Left kidney (tissue), 8 donors: ENCODE data around the gene KRT75. TPM values are rescaled to one million over a fixed set of nuclear protein-coding genes. Genes with fewer than 3 reads are reported as not detected.
"Not testable (repeated sequence)": the region's sequence is repeated elsewhere in the genome, so short reads cannot be mapped to it uniquely, and the experiment has no call there.

Experiments used
- DNase-seq: peaks from one replicate; pipeline ENCODE4 v3.0.0-alpha.2; 2013
- long read RNA-seq, 8 donors: transcript quantifications; one replicate each; lab custom pipeline, GENCODE V29; 2026
- polyA plus RNA-seq: library from polyadenylated mRNA; unstranded; fragments of 120-200 nt; gene quantifications from one replicate; pipeline ENCODE4 v1.2.1, GENCODE V29; 2013; ENCODE audit not compliant: insufficient read length

KRT75 gene
- polyA plus RNA-seq = not detected
- long read RNA-seq, donor 1 = 0 reads
- long read RNA-seq, donor 2 = 0 reads
- long read RNA-seq, donor 3 = 0 reads
- long read RNA-seq, donor 4 = 0 reads
- long read RNA-seq, donor 5 = 0 reads
- long read RNA-seq, donor 6 = 0 reads
- long read RNA-seq, donor 7 = 0 reads
- long read RNA-seq, donor 8 = 0 reads

DNA sequence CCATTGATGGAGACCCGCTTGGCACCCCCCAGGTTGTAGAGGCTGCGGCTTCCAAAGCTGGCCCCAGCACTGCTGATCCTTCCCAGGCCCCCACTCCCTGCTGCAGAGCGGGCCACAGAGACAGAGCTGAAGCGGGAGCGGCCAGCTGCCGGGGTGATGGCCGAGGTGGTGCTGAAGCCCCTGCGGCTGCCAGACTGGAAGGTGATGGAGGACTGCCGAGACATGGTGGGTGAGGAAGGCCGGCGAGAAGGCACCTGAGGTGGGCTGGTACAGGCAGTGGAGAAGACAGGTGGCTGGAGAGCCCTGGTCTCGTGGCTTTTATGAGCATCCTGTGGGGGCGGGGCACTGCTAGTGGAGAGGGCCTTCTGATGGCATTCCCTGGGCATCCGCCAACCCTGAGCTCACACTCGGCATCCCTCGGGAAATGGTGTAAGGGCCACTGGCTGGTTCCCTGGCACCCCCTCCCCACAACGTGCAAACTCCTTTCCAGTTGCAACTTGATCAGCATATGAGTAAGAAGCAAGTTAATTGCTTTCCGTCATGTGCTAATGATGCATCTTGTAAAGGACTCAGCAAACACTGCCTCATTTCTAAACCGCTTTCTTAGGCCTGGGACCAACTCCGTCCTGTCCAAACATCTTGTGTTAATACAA, at the start of gene KRT75:
TSS of gene KRT75 (minus strand) at position 291 of the 653 bp plus-strand sequence. CDS start at position 224, 67 bp downstream.
- DNase-seq = no peak

DNA sequence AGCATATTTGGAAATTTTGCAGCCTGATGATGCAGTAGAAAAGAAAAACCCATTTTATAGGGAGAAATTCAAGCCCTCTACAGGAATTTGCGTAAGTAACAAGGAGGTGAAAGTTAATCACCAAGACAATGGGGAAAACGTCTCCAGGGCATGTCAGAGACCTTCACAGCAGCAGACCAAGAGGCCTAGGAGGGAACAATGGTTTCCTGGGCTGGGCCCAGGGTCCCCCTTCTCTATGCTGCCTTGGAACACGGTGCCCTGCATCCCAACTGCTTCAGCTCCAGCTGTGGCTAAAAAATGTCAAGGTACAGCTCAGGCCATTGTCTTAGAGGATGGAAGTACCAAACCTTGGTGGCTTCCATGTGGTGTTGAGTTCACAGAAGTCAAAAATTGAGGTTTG, 45.9 kb upstream of the KRT75 start:
- no peak for DNase-seq

DNA sequence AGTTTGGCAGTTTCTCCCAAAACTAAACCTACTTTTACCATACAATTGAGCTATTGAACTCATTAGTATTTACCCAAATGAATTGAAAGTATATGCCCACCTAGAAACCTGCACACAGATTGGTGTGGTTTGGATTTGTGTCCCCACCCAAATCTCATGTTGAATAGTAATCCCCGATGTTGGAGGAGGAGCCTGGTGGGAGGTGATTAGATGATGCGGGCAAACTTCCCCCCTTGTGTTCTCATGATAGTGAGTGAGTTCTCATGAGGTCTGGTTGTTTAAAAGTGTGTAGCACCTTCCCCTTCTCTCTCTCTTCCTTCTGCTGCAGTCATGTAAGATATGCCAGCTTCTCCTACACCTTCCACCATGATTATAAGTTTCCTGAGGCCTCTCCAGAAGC, 43.5 kb upstream of the KRT75 start:
- DNase-seq = no peak

DNA sequence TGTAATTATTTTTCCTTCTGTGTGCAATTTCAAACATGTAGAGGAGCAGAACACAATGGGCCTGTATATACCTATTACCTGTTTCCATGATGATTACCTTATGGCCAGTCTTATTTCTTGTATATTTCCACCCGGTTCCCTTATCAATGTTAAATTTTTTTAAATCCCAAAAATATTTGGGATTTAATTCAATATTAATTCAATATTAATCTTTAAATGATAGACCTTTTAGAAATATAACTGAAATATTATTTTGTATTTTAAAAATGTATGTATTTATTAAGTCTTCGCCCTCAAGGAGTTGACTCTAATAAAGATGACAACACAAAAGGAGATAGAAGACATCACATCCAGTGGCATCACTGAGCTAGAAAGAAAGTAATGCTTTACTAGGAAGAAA, 40.0 kb upstream of the KRT75 start:
- DNase-seq = no peak

DNA sequence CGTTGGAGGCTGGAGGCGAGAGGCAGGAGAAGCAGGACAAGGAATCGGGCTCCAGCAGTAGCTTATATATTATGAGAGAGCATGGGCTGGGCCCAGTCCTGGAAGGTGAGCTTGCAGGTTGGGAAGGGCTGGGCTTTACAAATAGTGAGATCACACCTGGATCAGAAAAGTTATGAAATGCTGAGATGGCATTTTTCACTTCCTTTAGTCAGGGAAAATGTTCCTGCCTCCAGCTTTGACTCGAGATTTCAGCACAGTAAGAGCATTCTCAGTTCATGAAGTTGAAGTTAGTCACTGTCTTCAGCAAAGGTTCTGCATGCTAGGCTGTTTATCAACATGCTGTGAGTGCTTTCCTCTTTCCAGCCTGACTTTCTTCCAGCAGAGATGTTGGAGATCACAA, 39.6 kb upstream of the KRT75 start, which contains the start of gene KRT6C:
TSS of gene KRT6C (minus strand) at position 38 of the 400 bp plus-strand sequence. CDS start 68 bp downstream, outside the sequence.
- DNase-seq = no peak

DNA sequence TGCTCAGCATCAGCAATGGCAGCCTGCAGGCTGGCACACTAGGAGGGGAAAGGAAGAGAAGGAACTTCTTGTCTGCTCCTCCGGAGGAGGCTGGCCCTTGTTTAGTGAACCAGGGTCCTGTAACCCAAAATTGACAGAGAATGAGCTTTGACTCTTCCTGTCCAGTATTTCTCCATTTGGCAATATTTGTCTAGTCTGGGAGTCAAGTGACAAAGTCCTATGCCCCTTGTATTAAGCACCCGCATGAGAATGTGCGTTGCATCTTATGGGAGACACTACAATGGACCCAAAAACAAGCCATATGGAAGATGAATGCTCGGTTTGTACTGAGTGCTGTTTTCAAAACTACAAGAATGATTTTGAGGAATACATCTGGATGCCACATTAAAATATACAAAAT, 35.7 kb upstream of the KRT75 start:
- DNase-seq = no peak

DNA sequence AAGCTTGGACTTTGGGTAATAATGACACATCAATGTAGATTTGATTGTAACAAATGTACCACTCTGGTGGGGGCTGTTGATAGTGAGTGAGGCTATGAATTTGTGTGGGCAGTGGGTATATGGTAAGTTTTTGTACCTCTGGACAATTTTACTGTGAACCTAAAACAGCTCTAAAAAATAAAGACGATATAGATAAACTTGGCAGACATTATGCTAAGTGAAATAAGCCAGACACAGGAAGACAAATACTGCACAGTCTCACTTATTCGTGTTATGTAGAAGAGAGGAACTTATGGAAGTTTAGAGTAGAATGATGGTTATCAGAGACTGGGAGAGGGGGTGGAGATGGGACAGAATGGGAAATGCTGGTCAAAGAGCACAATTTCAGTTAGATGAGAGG, 30.7 kb upstream of the KRT75 start:
- no peak for DNase-seq

DNA sequence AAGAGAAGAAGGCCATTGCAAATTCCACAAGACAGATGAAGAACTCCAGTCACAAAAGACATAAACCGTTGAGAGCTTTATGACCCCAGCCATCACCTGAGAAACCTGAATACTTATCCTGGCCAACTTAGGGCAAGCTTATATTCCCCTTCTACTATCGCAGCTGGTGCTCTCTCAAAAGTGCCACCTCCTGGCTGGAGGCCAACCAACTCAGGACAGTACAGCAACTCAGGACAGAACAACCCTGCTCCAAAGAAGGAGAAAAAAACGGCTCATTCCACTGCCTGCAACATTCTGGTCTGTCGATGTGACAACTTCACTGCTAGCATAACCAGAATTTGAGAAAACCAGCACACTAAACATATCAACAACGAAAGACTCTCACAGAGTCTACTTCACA, 27.5 kb upstream of the KRT75 start:
- no peak for DNase-seq

DNA sequence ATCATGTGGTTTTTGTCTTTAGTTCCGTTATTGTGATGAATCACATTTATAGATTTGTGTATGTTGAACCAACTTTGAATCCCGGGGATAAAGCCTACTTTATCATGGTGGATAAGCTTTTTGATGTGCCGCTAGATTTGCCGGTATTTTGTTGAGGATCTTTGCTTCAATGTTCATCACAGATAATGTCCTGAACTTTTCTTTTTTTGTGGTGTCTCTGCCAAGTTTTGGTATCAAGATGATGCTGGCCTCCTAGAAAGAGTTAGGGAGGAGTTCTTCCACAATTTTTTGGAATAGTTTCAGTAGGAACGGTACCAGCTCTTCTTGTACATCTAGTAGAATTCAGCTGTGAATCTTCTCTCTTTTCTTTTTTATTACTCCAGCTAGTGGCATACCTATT, 24.7 kb upstream of the KRT75 start:
- no peak for DNase-seq

DNA sequence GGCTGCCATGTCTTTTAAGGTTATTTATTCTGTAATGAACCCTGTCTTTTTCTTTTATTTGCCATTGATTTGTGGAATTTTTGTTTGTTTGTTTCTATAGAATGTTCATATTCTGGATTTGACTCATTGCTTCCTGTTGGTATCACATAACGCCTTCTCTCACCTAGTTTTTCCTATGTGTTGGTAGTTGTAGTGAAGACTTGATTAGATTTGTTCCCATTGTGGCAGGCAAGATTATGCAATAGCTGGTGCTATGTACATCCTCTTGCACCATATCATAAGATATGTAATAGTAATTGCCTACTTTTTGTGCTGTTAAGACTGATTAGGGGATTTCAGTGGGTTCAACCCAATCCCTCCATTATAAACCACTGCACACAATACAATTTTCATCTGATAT, 21.6 kb upstream of the KRT75 start:
- no peak for DNase-seq

DNA sequence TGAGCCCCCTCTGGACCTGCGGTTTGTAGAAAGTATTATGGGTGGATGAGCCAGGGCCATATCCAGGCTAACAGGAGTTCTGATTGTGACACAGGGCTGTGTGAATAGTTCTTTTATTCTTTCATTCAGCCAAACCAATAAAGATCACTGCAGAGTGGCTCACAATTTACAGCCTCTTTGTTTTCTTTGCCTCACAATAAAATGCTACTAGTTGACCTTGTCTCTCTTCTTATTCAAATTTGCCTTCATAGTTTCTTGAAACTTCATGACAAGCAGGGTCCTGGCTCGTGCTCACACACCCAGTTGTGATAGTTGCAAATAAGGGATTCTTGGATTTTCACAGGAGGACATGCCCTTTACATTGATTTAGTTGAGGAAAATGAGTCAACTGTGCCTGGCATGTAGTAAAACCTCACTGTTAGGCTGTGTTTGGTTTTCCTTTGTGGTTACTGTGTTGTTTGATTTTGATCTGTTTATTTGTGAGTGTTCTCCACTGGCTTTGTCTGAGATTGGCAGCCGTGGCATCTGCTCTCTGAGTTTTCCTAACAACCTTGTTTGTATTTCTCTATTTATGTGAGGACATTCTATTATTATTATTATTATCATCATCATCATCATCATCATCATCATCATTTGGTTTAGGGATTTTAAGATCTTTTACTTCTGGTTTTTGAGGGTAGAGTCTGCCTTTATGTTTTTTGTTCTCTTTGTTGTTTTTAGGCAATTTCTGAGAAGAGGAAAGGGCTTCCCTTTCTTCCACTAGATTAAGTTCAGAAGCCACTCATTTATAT, 20.4 kb upstream of the KRT75 start:
- DNase-seq = no peak

DNA sequence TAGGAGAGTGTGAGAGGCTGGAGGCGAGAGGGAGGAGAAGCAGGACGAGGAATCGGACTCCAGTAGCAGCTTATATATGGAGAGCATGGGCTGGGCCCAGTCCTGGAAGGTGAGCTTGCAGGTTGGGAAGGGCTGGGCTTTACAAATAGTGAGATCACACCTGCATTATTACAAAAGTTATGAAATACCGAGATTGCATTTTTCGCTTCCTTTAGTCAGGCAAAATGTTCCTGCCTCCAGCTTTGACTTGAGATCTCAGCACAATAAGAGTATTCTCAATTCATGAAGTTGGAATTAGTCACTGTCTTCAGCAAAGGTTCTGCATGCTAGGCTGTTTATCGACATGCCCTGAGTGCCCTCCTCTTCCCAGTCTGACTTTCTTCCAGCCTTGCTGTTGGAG, 17.9 kb upstream of the KRT75 start, which contains the start of gene KRT6B:
TSS of gene KRT6B (minus strand) at position 46 of the 400 bp plus-strand sequence. CDS start 68 bp downstream, outside the sequence.
- DNase-seq = no peak

DNA sequence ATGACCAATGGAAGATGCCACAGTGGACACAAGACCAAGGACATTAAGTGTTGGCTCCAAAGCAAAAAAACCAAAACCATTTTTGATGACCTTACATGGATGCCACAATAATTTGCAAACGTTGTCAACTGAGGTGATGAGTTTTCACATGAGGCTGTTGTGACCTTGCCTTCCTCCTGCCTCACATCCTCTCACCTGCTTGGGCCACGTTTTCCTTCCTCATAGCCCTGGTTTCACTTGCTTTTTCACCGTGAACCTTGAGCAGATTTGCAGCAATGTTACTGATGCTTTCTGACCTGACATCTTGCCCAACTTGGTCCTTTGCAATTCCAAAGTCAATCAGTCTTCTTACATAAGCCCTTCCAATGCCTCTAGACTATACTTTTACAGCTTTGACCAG, 14.1 kb upstream of the KRT75 start:
- DNase-seq = no peak

DNA sequence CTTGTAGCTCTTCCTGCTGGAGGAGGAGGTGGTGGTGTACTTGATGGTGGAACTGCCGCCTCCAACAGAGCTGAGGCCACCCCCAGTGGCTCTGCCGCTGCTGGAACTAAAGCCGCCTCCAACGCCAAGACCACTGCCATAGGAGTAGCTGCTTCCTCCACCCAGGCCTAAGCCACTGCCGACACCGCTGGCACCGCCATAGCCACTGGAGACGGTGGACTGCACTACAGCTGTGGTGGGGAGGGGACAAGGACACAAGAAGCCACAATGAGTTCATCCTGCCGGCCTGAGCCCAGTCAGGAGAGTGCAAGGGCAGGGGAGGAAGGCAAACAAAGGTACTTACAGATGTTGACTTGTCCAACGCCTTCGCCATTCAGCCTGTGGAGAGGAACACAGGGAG, 13.0 kb upstream of the KRT75 start:
- DNase-seq = not testable (repeated sequence)

DNA sequence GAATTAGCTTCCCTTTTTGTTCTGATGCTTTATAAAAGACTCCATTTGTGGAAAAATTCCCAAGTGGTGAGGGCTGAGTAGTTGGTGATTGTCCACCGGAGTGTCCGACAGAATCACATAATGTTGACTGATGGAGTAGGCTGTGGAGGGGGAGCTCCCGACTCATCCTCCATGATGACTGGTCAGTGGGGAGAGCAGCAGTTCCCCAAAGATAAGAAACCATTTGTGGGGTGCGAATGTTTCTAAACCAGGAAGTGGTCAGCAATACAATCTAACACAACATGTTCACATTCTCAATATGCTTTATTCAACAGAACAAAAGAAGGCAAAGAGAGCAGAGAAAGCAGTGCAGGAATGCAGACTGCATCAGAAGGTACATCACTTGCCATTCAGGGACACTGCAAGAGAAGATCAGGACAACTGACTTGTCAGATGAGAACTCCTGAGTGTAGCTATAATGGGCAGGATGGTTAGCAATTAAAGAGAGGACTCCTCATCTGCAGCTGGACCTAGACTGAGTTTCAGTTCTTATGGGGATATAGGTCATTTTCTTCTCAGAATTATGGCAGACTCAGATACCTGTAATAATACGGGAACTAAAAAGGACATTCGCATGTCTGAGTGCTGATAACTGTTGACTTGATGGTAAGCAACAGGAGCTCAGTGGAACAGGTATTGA, 12.3 kb upstream of the KRT75 start:
- no peak for DNase-seq

DNA sequence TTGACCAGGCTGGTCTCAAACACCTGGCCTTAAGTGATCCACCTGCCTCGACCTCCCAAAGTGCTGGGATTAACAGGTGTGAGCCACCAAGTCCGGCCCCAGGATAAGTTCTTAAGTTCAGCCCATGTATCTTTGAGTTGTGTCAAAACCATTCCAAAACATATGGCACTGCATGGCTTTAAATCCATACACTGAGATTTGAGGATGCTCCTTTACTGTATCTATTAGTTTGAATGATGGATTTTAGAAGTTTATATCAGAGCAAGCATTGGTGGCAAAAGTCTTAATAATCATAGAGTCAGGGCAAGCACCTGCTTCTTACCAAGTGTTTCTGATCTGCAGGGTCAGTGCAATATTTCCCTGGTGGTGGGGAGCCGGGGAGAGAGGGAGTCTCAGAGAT, 11.7 kb upstream of the KRT75 start:
- no peak for DNase-seq

DNA sequence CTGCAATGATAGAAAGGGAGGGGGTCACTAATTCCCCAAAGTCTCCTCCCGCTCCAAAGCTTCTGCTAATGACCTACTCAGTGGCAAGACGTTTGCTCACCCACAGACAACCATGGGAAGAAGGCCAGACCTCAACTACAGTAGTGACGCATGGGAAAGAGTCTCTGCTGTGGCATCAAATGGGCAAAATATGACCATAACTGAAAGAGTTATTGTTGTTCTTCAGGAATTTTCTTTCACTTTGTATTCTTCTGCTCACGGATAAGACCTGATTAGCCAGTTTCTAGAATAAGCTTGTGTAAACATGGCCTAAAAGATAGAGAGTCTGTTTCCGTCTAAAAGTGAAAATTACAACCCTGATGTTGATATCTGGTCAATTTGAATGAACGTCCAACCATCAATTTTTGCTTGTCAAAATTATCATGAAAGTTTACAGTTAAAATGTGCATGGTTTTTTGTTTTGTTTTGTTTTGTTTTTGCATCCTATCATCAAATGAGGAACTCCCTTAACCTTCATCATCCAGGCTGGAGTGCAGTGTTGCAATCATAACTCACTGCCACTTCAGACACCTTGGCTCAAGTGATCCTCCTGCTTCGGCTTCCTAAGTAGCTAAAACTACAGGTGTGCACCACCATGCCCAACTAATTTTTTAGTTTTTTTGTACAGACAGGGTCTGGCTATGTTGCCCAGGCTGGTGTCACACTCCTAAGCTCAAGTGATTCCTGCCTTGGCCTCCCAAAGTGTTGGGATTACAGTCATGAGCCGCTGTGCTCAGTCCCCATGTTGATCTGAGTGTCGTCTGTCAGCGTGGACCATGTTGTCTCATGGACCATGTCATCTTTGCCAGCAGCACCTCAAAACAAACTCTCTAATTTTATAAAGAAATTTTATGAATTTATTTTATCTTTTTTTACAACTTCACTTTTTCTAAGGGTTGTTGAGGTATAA, 10.8 kb upstream of the KRT75 start:
- DNase-seq = no peak

DNA sequence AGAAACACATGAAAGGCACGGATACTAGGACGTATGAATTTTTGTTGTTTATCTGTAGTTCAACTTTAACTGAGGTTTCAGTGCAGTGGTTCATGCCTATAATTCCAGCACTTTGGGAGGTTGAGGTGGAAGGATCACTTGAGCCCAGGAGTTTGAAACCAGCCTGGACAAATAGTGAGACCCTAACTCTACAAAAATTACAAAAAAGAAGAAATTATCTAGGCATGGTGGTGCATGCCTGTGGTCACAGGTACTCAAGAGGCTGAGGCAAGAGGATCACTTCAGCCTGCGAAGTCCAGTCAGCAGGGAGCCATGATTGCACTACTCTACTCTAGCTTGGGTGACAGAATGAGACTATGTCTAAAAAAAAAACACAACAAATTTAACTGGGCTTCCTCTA, 9.8 kb upstream of the KRT75 start:
- no peak for DNase-seq

DNA sequence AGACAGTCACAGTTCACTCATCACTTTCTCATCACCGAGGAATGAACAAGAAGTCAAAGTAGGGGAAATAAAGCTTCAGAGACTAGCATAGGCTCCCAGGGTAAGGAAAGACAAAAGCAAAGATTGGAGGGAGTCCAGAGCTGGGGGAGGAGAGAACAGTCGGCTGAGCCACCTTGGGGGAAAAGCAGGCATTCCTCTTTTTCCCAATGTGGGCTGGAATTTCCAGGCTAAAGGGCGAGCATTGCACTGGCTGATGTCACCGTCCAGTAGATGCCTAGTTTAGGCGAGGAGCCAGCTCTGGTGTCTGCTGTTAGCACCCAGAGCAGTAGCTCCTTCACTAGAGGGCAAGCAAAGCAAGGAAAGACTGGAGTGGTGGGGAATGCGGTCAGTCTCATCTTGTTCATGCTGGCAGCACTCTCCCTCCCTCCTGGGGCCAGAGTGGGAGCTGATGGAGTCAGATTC, 8.5 kb upstream of the KRT75 start:
- DNase-seq = no peak

DNA sequence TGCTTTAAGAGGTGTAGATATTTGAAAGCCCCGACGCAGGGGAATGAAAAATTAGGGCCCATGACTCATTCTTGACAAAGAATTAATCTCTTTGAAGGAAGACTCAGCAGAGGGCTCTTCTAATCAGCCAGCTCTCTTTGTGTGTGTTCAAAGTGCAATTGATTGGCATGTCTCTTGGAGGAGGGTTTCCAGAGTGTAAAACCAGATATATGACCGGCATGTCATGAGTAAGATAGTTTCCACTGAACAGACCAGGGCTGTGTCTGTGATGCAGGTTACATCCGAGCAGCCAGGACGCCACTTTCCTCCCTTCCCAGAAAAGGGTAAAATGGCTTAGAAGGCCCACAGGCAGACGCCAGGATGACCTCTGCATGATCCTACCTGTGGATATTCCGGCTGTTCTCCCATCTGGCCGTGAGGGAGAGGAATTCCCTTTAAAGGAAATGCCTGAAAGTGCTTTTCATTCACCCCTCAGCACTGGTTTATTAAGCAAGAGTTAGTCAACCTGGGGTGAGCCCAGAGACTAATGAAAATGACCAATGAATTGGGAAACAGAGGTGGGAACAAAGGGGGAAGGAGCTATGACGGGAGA, 7.2 kb upstream of the KRT75 start:
- DNase-seq = no peak

DNA sequence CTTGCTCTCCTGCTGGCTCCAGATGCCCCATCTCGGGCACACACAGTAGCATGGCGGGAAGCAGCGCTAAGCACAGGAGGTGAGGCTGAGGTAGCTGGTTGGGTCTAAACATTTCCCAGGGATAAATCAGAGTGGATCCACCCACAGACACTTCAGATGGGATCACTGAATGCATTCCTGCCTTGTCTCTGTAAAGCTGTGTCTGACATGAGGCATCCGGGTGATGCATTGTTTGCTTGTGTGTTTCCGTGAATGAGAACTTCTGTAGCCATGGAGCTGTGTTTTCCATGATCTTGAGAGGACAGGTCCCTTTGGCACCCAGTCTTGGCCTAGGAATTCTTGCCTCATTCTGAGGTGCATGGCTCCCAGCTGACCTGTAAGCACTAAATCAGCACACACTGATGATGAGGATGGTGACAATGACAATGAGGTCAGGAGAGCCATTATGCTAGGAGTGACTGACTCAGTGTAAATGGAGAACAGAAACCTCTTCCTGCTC, 6.7 kb upstream of the KRT75 start:
- DNase-seq = no peak
